KMS-11 (cell line): Measurements from ENCODE around the gene NXPH4.
A peak's percentile ranks its signal among the peaks of the same experiment; 100 is the strongest.

Experiments used
- H2AFZ ChIP-seq: fragments of 200-600 bp; sonication (generic); 2 replicates; pipeline ENCODE4 v1.6.1; 2016; ENCODE audit warnings: antibody characterized with exemption, mixed run types, low read depth
- H3K27ac ChIP-seq: fragments of 200-600 bp; sonication (generic); 2 replicates; pipeline ENCODE4 v1.6.1; 2016; ENCODE audit warnings: mild to moderate bottlenecking, mixed run types
- H3K27me3 ChIP-seq: fragments of 200-600 bp; sonication (generic); 2 replicates; pipeline ENCODE4 v1.6.1; 2017; ENCODE audit warnings: mild to moderate bottlenecking, low read depth, mixed run types, moderate library complexity; ENCODE audit not compliant: insufficient read depth
- H3K36me3 ChIP-seq: fragments of 200-600 bp; sonication (generic); 2 replicates; pipeline ENCODE4 v1.6.1; 2017; ENCODE audit warnings: mild to moderate bottlenecking, mixed run types; ENCODE audit not compliant: insufficient read depth
- H3K4me1 ChIP-seq: fragments of 200-600 bp; sonication (generic); 2 replicates; pipeline ENCODE4 v1.6.1; 2016; ENCODE audit warnings: mild to moderate bottlenecking, low read depth, mixed run types; ENCODE audit not compliant: poor library complexity, severe bottlenecking
- H3K4me2 ChIP-seq: fragments of 200-600 bp; sonication (generic); 2 replicates; pipeline ENCODE4 v1.7.0; 2016; ENCODE audit warnings: mild to moderate bottlenecking, mixed run types
- H3K4me3 ChIP-seq: fragments of 200-600 bp; sonication (generic); IDR thresholded peaks from 2 replicates; pipeline ENCODE4 v1.6.1; 2017; ENCODE audit warnings: low read depth, low read length, mixed read lengths; ENCODE audit not compliant: insufficient read depth
- H3K79me2 ChIP-seq: fragments of 200-600 bp; sonication (generic); 2 replicates; pipeline ENCODE4 v1.6.1; 2016; ENCODE audit warnings: low read depth, mixed run types; ENCODE audit not compliant: insufficient read depth
- H3K9ac ChIP-seq: fragments of 200-600 bp; sonication (generic); 2 replicates; pipeline ENCODE4 v1.6.1; 2016; ENCODE audit warnings: mild to moderate bottlenecking, mixed run types
- H4K20me1 ChIP-seq: fragments of 200-600 bp; sonication (generic); 2 replicates; pipeline ENCODE4 v1.6.1; 2016; ENCODE audit warnings: mild to moderate bottlenecking, mixed run types; ENCODE audit not compliant: insufficient read depth
- TF ChIP-seq, protein P1 (sequence below): fragments of 200-600 bp; sonication (generic); conservative IDR thresholded peaks from 2 replicates; pipeline ENCODE4 v1.6.1; 2017; ENCODE audit warnings: low read depth, mild to moderate bottlenecking, antibody characterized with exemption, low read length, moderate library complexity, mixed read lengths

NXPH4 gene

DNA sequence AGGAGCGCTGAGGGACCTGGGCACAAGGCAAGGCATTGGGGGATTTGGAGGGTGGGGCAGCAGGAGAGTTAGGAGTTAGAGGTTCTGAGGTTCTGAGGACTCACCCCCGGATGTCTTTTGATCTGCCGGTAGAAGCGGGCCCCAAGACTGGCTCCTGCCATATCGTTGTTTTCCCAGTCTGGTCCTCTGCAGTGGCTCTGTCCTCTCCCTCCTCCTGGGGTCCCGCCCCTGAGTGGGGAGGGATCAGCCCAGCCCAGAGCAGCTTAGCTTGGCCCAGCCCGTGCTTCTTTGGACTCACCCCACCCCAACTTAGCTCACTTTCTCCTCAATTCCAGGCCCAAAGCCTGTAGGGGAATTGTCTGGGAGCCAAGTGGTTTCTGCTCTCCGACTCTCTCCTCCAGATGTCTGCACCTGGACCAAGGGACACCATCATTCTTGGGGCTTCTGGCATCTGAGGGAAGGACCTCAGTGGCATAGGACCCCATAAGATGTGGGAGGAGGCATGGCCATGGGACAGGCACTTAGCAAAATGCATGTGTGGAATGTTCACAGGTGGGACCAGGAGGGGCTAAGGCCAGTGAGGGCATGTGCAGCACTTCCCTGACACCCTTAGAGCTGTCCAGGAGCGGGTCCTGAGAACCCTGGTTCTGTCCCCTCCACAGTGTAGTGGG, 20.5 kb downstream of the NXPH4 start:
- peaks cover 47% of the 10 kb centered on the region for H3K27me3 ChIP-seq
- no peaks in the 10 kb centered on the region for H4K20me1 ChIP-seq
- no peak overlapping the region; the same call in 1 of the 2 replicates for H3K4me2 ChIP-seq
- H3K4me3 ChIP-seq, result no peak overlapping the region
- no peak overlapping the region for H3K27ac ChIP-seq
- peaks cover 4% of the 10 kb centered on the region; the same call in 1 of the 2 replicates for H3K79me2 ChIP-seq
- H2AFZ ChIP-seq, result no peak overlapping the region
- no peak overlapping the region for H3K9ac ChIP-seq
- H3K4me1 ChIP-seq, result peaks cover 45% of the 10 kb centered on the region
- TF ChIP-seq, protein P1, sequence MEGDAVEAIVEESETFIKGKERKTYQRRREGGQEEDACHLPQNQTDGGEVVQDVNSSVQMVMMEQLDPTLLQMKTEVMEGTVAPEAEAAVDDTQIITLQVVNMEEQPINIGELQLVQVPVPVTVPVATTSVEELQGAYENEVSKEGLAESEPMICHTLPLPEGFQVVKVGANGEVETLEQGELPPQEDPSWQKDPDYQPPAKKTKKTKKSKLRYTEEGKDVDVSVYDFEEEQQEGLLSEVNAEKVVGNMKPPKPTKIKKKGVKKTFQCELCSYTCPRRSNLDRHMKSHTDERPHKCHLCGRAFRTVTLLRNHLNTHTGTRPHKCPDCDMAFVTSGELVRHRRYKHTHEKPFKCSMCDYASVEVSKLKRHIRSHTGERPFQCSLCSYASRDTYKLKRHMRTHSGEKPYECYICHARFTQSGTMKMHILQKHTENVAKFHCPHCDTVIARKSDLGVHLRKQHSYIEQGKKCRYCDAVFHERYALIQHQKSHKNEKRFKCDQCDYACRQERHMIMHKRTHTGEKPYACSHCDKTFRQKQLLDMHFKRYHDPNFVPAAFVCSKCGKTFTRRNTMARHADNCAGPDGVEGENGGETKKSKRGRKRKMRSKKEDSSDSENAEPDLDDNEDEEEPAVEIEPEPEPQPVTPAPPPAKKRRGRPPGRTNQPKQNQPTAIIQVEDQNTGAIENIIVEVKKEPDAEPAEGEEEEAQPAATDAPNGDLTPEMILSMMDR, result no peak
- H3K36me3 ChIP-seq, result peaks cover 12% of the 10 kb centered on the region; the same call in 1 of the 2 replicates

DNA sequence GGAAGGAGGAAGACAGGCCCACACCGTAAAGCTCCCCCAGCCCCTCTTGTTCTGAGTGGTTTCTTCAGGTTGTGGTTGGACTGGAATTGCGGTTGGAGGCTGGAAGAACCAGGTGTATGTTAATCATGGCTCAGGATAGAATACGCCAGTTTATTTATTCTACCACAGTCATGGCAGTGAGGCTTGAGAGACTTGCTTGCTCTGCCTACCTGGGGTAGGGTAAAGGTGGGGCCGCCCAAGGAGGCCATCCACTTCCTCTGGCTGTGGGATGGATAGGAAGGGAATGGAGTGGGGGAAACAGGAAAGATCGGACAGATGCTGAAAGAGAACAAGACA, 21.0 kb downstream of the NXPH4 start:
- peaks cover 52% of the 10 kb centered on the region for H3K27me3 ChIP-seq
- TF ChIP-seq, protein P1, result no peak
- no peaks in the 10 kb centered on the region for H3K79me2 ChIP-seq
- peak overlapping the region; percentile 99; the same call in 1 of the 2 replicates for H3K4me2 ChIP-seq
- peaks cover 12% of the 10 kb centered on the region; the same call in 1 of the 2 replicates for H3K36me3 ChIP-seq
- no peak overlapping the region for H2AFZ ChIP-seq
- peaks cover 50% of the 10 kb centered on the region for H3K4me1 ChIP-seq
- H3K27ac ChIP-seq, result no peak overlapping the region
- H4K20me1 ChIP-seq, result no peaks in the 10 kb centered on the region
- H3K9ac ChIP-seq, result no peak overlapping the region; the same call in 1 of the 2 replicates
- H3K4me3 ChIP-seq, result no peak overlapping the region

DNA sequence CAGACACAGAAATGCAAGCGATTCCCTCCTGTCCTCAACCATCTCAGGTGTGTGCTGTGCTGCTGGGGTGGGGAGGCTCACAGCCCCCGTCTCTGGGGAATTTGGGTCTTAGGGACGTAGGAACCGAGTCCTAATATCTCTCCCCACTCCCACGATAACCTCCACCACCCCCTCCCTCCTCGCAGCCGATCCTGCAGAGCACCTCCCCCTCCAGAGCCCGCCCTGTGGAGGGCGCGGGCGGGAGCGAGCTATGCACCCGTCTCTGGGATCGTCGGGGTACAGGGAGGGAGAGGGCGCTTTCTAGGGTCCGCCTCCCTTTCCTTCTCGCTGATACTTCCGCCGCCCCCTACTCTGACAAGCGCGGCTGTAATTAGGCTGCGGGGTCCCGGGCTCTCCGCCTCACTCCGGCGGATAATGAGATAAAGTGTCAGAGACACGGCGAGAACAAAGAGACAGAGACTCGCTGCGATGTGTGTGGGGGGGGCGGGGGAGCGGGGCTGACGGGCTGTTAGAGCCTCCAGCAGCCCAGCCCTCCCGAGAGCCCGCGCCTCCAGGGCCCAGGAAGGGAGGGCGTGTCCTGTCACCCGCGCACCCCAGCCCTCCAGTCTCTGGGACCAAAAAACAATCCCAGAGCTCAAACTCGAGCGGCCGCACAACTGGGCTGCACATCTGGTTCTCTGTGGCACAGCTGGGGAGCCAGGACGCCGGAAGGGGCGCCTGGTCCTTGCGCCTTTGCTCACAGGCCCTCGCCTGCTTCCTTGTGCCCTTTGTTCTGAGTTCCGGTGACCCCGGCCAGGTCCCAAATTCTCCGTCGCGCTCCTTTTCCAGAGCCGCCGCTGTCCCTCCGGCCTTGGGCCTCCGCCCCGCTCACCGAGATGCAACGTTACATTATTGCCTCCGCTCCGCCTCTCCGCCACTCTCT, 21.6 kb downstream of the NXPH4 start:
- peak overlapping the region; percentile 95 for H2AFZ ChIP-seq
- TF ChIP-seq, protein P1, result no peak
- peak overlapping the region; percentile 99 for H3K4me2 ChIP-seq
- peaks cover 52% of the 10 kb centered on the region for H3K4me1 ChIP-seq
- no peak overlapping the region; the same call in 1 of the 2 replicates for H3K9ac ChIP-seq
- H3K27ac ChIP-seq, result no peak overlapping the region
- H3K36me3 ChIP-seq, result peaks cover 10% of the 10 kb centered on the region; the same call in 1 of the 2 replicates
- H3K79me2 ChIP-seq, result no peaks in the 10 kb centered on the region
- H3K4me3 ChIP-seq, result no peak overlapping the region
- no peaks in the 10 kb centered on the region for H4K20me1 ChIP-seq
- H3K27me3 ChIP-seq, result peaks cover 55% of the 10 kb centered on the region

DNA sequence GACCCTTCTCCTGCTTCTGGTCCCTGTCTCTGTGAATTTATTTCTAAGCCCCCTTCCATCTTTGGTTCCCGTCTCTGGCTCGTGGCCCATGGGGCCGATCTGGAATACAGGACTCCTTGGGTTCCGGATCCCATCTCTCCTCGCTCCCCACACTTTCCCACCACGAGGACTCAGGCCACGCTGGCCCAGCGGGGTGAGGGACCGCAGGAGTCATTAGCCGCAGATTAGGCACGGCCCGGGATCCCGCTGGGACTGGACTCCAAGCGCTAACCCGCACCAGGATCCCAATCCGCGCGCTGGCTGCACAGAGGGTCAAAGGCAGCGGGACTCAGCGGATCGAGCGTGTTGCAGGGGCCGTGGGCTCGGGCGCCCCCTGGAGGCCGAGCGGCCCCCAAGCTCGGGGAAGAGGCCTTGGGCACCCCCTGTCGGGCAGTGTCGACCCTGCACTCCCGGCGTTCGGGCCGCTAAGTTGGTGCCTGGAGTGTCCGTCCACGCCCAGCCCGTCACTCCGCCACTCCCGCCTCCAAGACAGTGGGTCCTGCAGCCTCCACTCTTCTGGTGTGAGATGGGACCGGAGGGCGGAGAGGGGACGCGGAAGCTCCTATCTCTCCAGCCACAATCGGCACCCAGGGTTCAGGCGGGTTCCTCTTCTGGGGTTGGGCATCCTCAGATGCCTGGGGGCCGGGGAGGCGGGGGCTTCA, 22.4 kb downstream of the NXPH4 start:
- Histone ChIP-seq H3K79me2 (no peaks in the 10 kb centered on the region), H3K27me3 (peaks cover 58% of the 10 kb centered on the region), H3K4me1 (peaks cover 57% of the 10 kb centered on the region), H3K4me2 (peak overlapping the region; percentile 99), H2AFZ (peak overlapping the region; percentile 95), H3K27ac (no peak overlapping the region), H3K36me3 (peaks cover 4% of the 10 kb centered on the region; the same call in 1 of the 2 replicates), H3K9ac (peak overlapping the region; percentile 57; the same call in 1 of the 2 replicates), H4K20me1 (no peaks in the 10 kb centered on the region), H3K4me3 (no peak overlapping the region)
- TF ChIP-seq, protein P1, result peak; percentile 100
